ENCODE data around the gene COQ3.
A peak's percentile ranks its signal among the peaks of the same experiment; 100 is the strongest.

Gene COQ3

GRCh38 chr6:99415446-99415845 is 21.5 kb upstream of the COQ3 start:
- H3K27me3 ChIP-seq (ENCODE audit: low read depth): no peaks in the 10 kb centered on the region
- no peak overlapping the region for H3K4me3 ChIP-seq
- H3K4me1 ChIP-seq: peaks cover 24% of the 10 kb centered on the region
- no peaks in the 10 kb centered on the region for H3K9me3 ChIP-seq
- H3K36me3 ChIP-seq (replicated peaks): peaks cover 28% of the 10 kb centered on the region
- DNase-seq (ENCODE audit: low spot score in 2 of 2): no peak
- in situ Hi-C loops (cut with MboI; ENCODE audit: low sequenced_read_pairs): no loop called here

GRCh38 chr6:99412065-99412464 is 18.1 kb upstream of the COQ3 start:
- in situ Hi-C loops (cut with MboI; ENCODE audit: low sequenced_read_pairs): no loop called here
- DNase-seq (ENCODE audit: low spot score in 2 of 2): no peak
- peaks cover 57% of the 10 kb centered on the region for H3K36me3 ChIP-seq (replicated peaks)
- peaks cover 23% of the 10 kb centered on the region for H3K4me1 ChIP-seq
- H3K27me3 ChIP-seq (ENCODE audit: low read depth): no peaks in the 10 kb centered on the region
- no peaks in the 10 kb centered on the region for H3K9me3 ChIP-seq
- no peak overlapping the region for H3K4me3 ChIP-seq

- H3K4me1 ChIP-seq: peaks cover 11% of the 10 kb centered on the region
- no peaks in the 10 kb centered on the region for H3K9me3 ChIP-seq
- no peak overlapping the region for H3K4me3 ChIP-seq
- H3K36me3 ChIP-seq (replicated peaks): peaks cover 74% of the 10 kb centered on the region
- in situ Hi-C loops (cut with MboI; ENCODE audit: low sequenced_read_pairs): no loop called here
- DNase-seq (ENCODE audit: low spot score in 2 of 2): no peak
- no peaks in the 10 kb centered on the region for H3K27me3 ChIP-seq (ENCODE audit: low read depth)
Observed at GRCh38 chr6:99409672-99410071, 15.7 kb upstream of the COQ3 start.

- Histone ChIP-seq H3K9me3 (no peaks in the 10 kb centered on the region), H3K27me3 (ENCODE audit: low read depth) (no peaks in the 10 kb centered on the region), H3K4me3 (no peak overlapping the region), H3K36me3 (replicated peaks) (peaks cover 87% of the 10 kb centered on the region), H3K4me1 (no peaks in the 10 kb centered on the region)
- in situ Hi-C loops (cut with MboI; ENCODE audit: low sequenced_read_pairs): no loop called here
- DNase-seq (ENCODE audit: low spot score in 2 of 2): no peak
Observed at GRCh38 chr6:99407076-99407475, 13.1 kb upstream of the COQ3 start.

- H3K4me1 ChIP-seq: no peaks in the 10 kb centered on the region
- no peak overlapping the region for H3K4me3 ChIP-seq
- in situ Hi-C loops (cut with MboI; ENCODE audit: low sequenced_read_pairs): no loop called here
- no peak for DNase-seq (ENCODE audit: low spot score in 2 of 2)
- no peaks in the 10 kb centered on the region for H3K9me3 ChIP-seq
- H3K27me3 ChIP-seq (ENCODE audit: low read depth): no peaks in the 10 kb centered on the region
- peaks cover 85% of the 10 kb centered on the region for H3K36me3 ChIP-seq (replicated peaks)
Observed at GRCh38 chr6:99402448-99402847, 8.5 kb upstream of the COQ3 start.

GRCh38 chr6:99397287-99397686 is 3.3 kb upstream of the COQ3 start:
- H3K27me3 ChIP-seq (ENCODE audit: low read depth): no peaks in the 10 kb centered on the region
- in situ Hi-C loops (cut with MboI; ENCODE audit: low sequenced_read_pairs): no loop called here
- no peaks in the 10 kb centered on the region; the same call in 1 of the 2 replicates for H3K4me1 ChIP-seq
- H3K9me3 ChIP-seq: no peaks in the 10 kb centered on the region
- DNase-seq (ENCODE audit: low spot score in 2 of 2): no peak
- peaks cover 35% of the 10 kb centered on the region for H3K36me3 ChIP-seq (replicated peaks)
- no peak overlapping the region for H3K4me3 ChIP-seq

GRCh38 chr6:99393366-99393697 is 663 bp downstream of the COQ3 start:
- DNase-seq (ENCODE audit: low spot score in 2 of 2): peak in 1 of 2 experiments; percentile 14
- Histone ChIP-seq H3K27me3 (ENCODE audit: low read depth) (no peaks in the 10 kb centered on the region), H3K4me3 (peak overlapping the region; percentile 66), H3K4me1 (no peaks in the 10 kb centered on the region; the same call in 1 of the 2 replicates), H3K9me3 (no peaks in the 10 kb centered on the region), H3K36me3 (replicated peaks) (peaks cover 6% of the 10 kb centered on the region)
- in situ Hi-C loops (cut with MboI; ENCODE audit: low sequenced_read_pairs): no loop called here

- DNase-seq (ENCODE audit: low spot score in 2 of 2): no peak
- Histone ChIP-seq H3K4me3 (no peak overlapping the region), H3K9me3 (no peaks in the 10 kb centered on the region), H3K36me3 (replicated peaks) (no peaks in the 10 kb centered on the region), H3K4me1 (no peaks in the 10 kb centered on the region; the same call in 1 of the 2 replicates), H3K27me3 (ENCODE audit: low read depth) (no peaks in the 10 kb centered on the region)
- in situ Hi-C loops (cut with MboI; ENCODE audit: low sequenced_read_pairs): no loop called here
Observed at GRCh38 chr6:99390896-99391295, 3.1 kb downstream of the COQ3 start.

- DNase-seq (ENCODE audit: low spot score in 2 of 2): peak; percentile 78 to 97
- H3K9me3 ChIP-seq: no peaks in the 10 kb centered on the region
- H3K27me3 ChIP-seq (ENCODE audit: low read depth): no peaks in the 10 kb centered on the region
- in situ Hi-C loops (cut with MboI; ENCODE audit: low sequenced_read_pairs): no loop called here
- H3K36me3 ChIP-seq (replicated peaks): no peaks in the 10 kb centered on the region
- no peak overlapping the region for H3K4me3 ChIP-seq
- H3K4me1 ChIP-seq: peaks cover 16% of the 10 kb centered on the region
Observed at GRCh38 chr6:99384507-99384906, 9.5 kb downstream of the COQ3 start.

GRCh38 chr6:99378636-99379035 is 15.4 kb downstream of the COQ3 start:
- no peaks in the 10 kb centered on the region for H3K36me3 ChIP-seq (replicated peaks)
- in situ Hi-C loops (cut with MboI; ENCODE audit: low sequenced_read_pairs): no loop called here
- H3K9me3 ChIP-seq: no peaks in the 10 kb centered on the region
- DNase-seq (ENCODE audit: low spot score in 2 of 2): no peak
- H3K4me1 ChIP-seq: peaks cover 4% of the 10 kb centered on the region
- no peaks in the 10 kb centered on the region for H3K27me3 ChIP-seq (ENCODE audit: low read depth)
- no peak overlapping the region for H3K4me3 ChIP-seq

GRCh38 chr6:99369533-99369932 is 24.5 kb downstream of the COQ3 start:
- Histone ChIP-seq H3K27me3 (ENCODE audit: low read depth) (no peaks in the 10 kb centered on the region), H3K4me1 (no peaks in the 10 kb centered on the region), H3K9me3 (no peaks in the 10 kb centered on the region), H3K36me3 (replicated peaks) (no peaks in the 10 kb centered on the region), H3K4me3 (no peak overlapping the region)
- in situ Hi-C loops (cut with MboI; ENCODE audit: low sequenced_read_pairs): no loop called here
- no peak for DNase-seq (ENCODE audit: low spot score in 2 of 2)

GRCh38 chr6:99366852-99367251 is 27.1 kb downstream of the COQ3 start:
- H3K27me3 ChIP-seq (ENCODE audit: low read depth): no peaks in the 10 kb centered on the region
- in situ Hi-C loops (cut with MboI; ENCODE audit: low sequenced_read_pairs): no loop called here

GRCh38 chr6:99364026-99364425 is 30.0 kb downstream of the COQ3 start:
- no peak overlapping the region for H3K4me3 ChIP-seq
- no peaks in the 10 kb centered on the region for H3K4me1 ChIP-seq
- DNase-seq (ENCODE audit: low spot score in 2 of 2): no peak
- no peaks in the 10 kb centered on the region for H3K9me3 ChIP-seq
- no peaks in the 10 kb centered on the region for H3K27me3 ChIP-seq (ENCODE audit: low read depth)
- H3K36me3 ChIP-seq (replicated peaks): no peaks in the 10 kb centered on the region
- in situ Hi-C loops (cut with MboI; ENCODE audit: low sequenced_read_pairs): no loop called here

More at GRCh38 chr6:99366852-99367251, 27.1 kb downstream of the COQ3 start:
- H3K9me3 ChIP-seq: no peaks in the 10 kb centered on the region
- DNase-seq (ENCODE audit: low spot score in 2 of 2): no peak
- no peaks in the 10 kb centered on the region for H3K4me1 ChIP-seq
- no peaks in the 10 kb centered on the region for H3K36me3 ChIP-seq (replicated peaks)
- no peak overlapping the region for H3K4me3 ChIP-seq

- Histone ChIP-seq H3K36me3 (replicated peaks) (no peaks in the 10 kb centered on the region), H3K27me3 (ENCODE audit: low read depth) (no peaks in the 10 kb centered on the region), H3K4me1 (no peaks in the 10 kb centered on the region), H3K9me3 (no peaks in the 10 kb centered on the region), H3K4me3 (no peak overlapping the region)
- in situ Hi-C loops (cut with MboI; ENCODE audit: low sequenced_read_pairs): no loop called here
- no peak for DNase-seq (ENCODE audit: low spot score in 2 of 2)
Observed at GRCh38 chr6:99362678-99363268, 31.2 kb downstream of the COQ3 start.

- no peak for DNase-seq (ENCODE audit: low spot score in 2 of 2)
- H3K4me1 ChIP-seq: no peaks in the 10 kb centered on the region
- H3K27me3 ChIP-seq (ENCODE audit: low read depth): peaks cover 4% of the 10 kb centered on the region; the same call in 1 of the 2 replicates
- in situ Hi-C loops (cut with MboI; ENCODE audit: low sequenced_read_pairs): no loop called here
- H3K36me3 ChIP-seq (replicated peaks): no peaks in the 10 kb centered on the region
- no peaks in the 10 kb centered on the region for H3K9me3 ChIP-seq
- H3K4me3 ChIP-seq: no peak overlapping the region
Observed at GRCh38 chr6:99359800-99360199, 34.2 kb downstream of the COQ3 start.
